ENCODE measurements around the gene DPCD.
"Not testable (repeated sequence)": the region's sequence is repeated elsewhere in the genome, so short reads cannot be mapped to it uniquely, and the experiment has no call there.

Gene DPCD

DNA sequence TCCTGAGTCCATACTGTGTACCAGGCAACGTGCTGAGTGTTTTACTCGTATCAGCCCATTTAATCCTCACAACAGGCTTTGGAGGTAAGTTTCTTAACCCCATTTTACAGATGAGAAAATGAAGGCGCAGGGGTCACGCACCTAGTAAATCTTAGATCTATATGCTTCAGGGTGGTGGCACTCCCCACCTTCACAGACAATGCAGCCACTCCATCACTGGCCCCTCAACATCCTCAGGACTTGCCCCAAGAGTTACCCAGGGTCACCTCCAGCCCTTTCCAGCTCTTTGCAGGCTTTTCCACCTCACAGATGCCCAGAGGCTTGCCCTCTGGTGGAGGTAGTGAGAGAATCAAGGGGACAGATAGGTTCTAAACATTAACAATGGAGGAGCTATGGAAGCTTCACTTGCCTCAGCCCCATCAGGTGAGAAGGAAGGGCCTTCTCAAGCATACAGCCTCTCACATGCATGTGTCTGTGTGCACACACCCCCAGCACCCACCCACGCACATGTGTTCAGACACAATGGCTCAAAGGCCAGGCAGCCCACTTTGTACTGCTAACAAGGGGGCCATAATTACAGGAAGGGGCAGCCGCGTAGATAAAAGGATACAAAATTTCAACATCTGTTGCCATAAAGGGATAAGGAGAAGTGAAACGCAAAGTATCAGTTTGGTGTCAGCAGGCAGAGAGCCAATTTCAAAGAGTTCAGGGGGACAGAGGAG, 29.1 kb downstream of the DPCD start:
- no peak overlapping the region for H3K4me3 ChIP-seq (ENCODE audit: low read length)
- no peaks in the 10 kb centered on the region for H3K36me3 ChIP-seq (ENCODE audit: control insufficient read depth, low read depth, low read length)
- H3K9me3 ChIP-seq (ENCODE audit: control insufficient read depth, low read depth, low read length) = no peaks in the 10 kb centered on the region
- H3K4me1 ChIP-seq (ENCODE audit: control insufficient read depth, low read depth, low read length) = peaks cover 17% of the 10 kb centered on the region
- H3K9ac ChIP-seq (ENCODE audit: low read length) = no peak overlapping the region
- H3K27ac ChIP-seq (ENCODE audit: low read length) = no peak overlapping the region
- no peaks in the 10 kb centered on the region for H3K27me3 ChIP-seq (ENCODE audit: control insufficient read depth, insufficient read depth, low read length)

DNA sequence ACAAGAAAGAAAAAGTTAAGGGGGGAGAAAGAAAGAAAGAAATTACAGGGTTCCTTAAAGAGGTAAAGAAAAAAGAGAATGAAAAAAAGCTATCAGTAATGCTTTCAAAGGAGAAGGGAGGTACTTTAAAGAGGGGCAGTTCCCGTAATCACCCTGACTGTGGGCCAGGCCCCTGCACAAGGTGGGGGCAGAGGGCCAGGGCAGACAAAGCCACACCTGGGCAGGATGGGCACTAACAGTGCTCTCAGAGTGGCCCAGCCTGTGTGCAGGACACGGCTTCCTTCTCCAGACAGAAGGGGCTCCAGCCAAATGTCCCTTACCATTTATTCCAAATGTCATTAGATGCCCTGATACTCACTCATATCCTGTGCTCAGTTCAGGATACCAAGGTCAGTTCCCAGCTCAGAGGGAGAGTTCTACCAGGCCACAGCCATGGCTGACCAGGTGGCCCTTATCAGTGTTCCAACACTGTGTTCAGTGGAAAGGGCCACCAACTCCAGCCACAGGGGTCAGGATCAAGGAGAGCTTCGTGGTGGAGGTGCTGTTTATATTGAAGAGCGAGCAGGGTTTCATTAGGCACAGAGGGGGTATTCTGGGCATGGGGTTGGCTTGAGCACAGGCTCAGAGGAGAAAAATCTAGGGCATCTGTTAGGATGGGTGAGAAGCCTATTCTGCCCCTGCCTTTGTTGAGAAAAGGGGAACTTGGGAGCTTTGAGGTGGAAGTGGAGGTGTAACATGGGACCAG, 29.9 kb downstream of the DPCD start:
- H3K4me3 ChIP-seq (ENCODE audit: low read length) = no peak overlapping the region
- H3K27me3 ChIP-seq (ENCODE audit: control insufficient read depth, insufficient read depth, low read length) = no peaks in the 10 kb centered on the region
- no peak overlapping the region for H3K9ac ChIP-seq (ENCODE audit: low read length)
- H3K4me1 ChIP-seq (ENCODE audit: control insufficient read depth, low read depth, low read length) = peaks cover 17% of the 10 kb centered on the region
- H3K36me3 ChIP-seq (ENCODE audit: control insufficient read depth, low read depth, low read length) = no peaks in the 10 kb centered on the region
- H3K9me3 ChIP-seq (ENCODE audit: control insufficient read depth, low read depth, low read length) = no peaks in the 10 kb centered on the region
- H3K27ac ChIP-seq (ENCODE audit: low read length) = no peak overlapping the region

DNA sequence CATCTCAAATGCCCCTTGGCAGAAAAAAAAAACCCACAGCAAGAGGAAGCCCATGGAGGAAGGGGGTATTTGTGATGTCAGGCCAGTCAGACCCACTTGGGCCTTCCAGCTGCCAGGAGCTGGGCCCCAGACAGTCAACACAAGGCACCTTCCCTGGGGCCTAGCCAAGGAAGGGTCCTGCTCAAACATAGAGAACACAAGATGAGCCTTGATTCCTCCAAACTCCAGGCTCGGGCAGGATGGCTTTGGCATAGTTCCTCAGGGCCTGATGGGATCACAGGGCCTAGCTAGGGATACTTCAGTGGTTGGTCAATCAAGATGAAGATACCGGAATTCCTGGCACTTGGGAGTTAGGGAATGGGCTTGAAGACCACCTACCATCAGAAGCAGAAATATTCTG, 30.8 kb downstream of the DPCD start:
- Histone ChIP-seq H3K27me3 (ENCODE audit: control insufficient read depth, insufficient read depth, low read length) (no peaks in the 10 kb centered on the region), H3K36me3 (ENCODE audit: control insufficient read depth, low read depth, low read length) (peaks cover 2% of the 10 kb centered on the region), H3K9ac (ENCODE audit: low read length) (no peak overlapping the region), H3K4me3 (ENCODE audit: low read length) (no peak overlapping the region), H3K4me1 (ENCODE audit: control insufficient read depth, low read depth, low read length) (peaks cover 17% of the 10 kb centered on the region), H3K9me3 (ENCODE audit: control insufficient read depth, low read depth, low read length) (no peaks in the 10 kb centered on the region), H3K27ac (ENCODE audit: low read length) (no peak overlapping the region)

DNA sequence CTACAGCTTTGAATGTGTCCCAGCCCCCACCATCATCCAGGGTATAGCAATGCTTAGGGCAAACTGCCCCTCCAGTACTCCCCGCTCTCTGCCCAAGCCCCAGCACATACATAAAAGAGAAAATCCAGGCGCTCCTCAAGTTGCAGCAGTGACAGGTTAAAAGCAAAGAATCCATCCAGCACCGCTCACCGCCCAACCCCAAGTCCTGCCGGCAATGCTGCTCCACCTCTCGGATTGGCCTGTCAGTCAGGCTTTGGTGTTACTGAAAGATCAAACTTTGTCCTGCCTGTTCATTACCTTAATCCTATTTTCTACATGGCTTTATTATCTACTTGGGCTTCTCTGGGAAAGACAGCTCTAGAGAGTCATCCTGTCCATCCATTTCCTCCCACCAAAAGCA, 31.9 kb downstream of the DPCD start:
- no peak overlapping the region for H3K27ac ChIP-seq (ENCODE audit: low read length)
- no peak overlapping the region for H3K4me3 ChIP-seq (ENCODE audit: low read length)
- peaks cover 2% of the 10 kb centered on the region for H3K36me3 ChIP-seq (ENCODE audit: control insufficient read depth, low read depth, low read length)

DNA sequence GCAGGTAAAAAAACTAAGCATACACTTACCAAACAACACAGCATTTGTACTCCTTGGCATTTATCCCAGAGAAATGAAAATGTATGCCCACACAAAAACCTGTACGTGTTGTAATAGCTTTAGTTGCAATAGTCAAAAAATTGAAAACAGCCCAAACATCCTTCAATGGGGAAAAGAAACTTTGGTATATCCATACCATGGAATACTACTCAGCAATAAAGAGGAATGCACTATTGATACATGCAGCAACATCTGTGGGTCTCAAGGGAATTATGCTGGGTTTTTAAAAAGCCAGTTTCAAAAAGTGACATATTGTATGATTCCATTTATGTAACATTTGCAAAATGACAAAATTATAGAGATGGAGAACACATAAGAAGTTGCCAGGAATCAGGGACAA, 35.4 kb downstream of the DPCD start:
- no peaks in the 10 kb centered on the region for H3K9me3 ChIP-seq (ENCODE audit: control insufficient read depth, low read depth, low read length)
- no peak overlapping the region for H3K27ac ChIP-seq (ENCODE audit: low read length)
- no peak overlapping the region for H3K4me3 ChIP-seq (ENCODE audit: low read length)
- peaks cover 2% of the 10 kb centered on the region for H3K36me3 ChIP-seq (ENCODE audit: control insufficient read depth, low read depth, low read length)
- no peak overlapping the region for H3K9ac ChIP-seq (ENCODE audit: low read length)
- no peaks in the 10 kb centered on the region for H3K4me1 ChIP-seq (ENCODE audit: control insufficient read depth, low read depth, low read length)
- H3K27me3 ChIP-seq (ENCODE audit: control insufficient read depth, insufficient read depth, low read length) = no peaks in the 10 kb centered on the region

More for the DNA sequence above, 31.9 kb downstream of the DPCD start:
- no peaks in the 10 kb centered on the region for H3K9me3 ChIP-seq (ENCODE audit: control insufficient read depth, low read depth, low read length)
- no peaks in the 10 kb centered on the region for H3K27me3 ChIP-seq (ENCODE audit: control insufficient read depth, insufficient read depth, low read length)
- H3K9ac ChIP-seq (ENCODE audit: low read length) = no peak overlapping the region
- peaks cover 6% of the 10 kb centered on the region for H3K4me1 ChIP-seq (ENCODE audit: control insufficient read depth, low read depth, low read length)

DNA sequence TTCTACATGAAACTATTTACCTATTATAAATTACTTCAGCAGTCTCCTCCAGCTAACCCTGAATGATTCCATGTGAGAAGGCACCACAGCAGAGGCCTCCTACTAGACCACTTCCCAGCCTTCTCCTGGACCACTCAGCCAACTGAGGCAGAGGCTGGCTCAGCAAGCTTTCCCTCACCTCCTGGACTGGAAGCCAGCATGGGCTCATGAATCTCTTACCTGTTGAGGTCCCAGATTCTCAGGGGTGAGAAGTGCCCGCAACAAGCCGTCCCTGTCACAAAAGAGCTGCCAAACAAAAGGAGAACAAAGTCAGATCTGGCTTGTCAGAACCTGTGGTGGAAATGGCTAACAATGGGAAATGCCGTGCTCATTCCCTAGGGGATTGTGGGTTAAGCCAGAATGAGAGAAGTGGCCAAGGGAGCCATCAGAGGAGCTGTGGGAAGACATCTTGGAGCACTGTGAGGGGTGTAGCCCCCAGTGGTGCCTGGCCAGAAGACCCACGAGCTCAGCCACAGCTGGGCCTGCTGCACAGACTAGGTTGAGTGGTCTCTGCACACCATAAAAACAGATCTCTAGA, 36.5 kb downstream of the DPCD start:
- Histone ChIP-seq H3K4me3 (ENCODE audit: low read length) (no peak overlapping the region), H3K4me1 (ENCODE audit: control insufficient read depth, low read depth, low read length) (no peaks in the 10 kb centered on the region), H3K9me3 (ENCODE audit: control insufficient read depth, low read depth, low read length) (no peaks in the 10 kb centered on the region), H3K36me3 (ENCODE audit: control insufficient read depth, low read depth, low read length) (peaks cover 2% of the 10 kb centered on the region), H3K27me3 (ENCODE audit: control insufficient read depth, insufficient read depth, low read length) (no peaks in the 10 kb centered on the region), H3K9ac (ENCODE audit: low read length) (no peak overlapping the region), H3K27ac (ENCODE audit: low read length) (no peak overlapping the region)

DNA sequence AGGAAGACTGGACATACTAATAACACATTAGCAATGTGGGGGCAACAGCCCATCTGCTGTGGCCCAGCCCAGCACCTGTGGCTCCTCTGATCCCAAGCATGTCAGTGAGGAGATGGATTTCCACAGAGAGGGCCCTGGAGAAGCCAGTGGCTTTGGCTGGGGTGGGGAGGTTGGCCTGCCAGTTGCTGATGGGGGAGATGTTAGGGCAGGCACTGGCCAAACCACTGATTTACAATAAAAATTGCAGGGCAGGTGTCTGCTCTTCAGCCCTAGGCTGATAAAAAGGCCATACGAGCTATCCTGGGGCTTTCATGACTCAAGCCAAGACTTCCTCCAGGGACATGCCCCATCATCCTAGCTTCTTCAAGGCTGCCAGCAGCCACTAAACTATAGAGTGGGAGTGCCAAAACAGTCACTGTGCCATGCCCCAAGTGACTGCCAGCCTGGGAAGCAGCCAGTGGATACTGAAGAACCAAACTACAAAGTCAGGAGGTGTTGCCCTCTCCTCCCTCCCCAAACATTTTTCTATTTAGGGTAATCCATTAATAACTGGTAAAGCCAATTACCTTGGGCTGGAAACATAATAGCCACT, 37.8 kb downstream of the DPCD start:
- Histone ChIP-seq H3K9me3 (ENCODE audit: control insufficient read depth, low read depth, low read length) (no peaks in the 10 kb centered on the region), H3K27ac (ENCODE audit: low read length) (no peak overlapping the region), H3K4me3 (ENCODE audit: low read length) (no peak overlapping the region), H3K4me1 (ENCODE audit: control insufficient read depth, low read depth, low read length) (no peaks in the 10 kb centered on the region), H3K9ac (ENCODE audit: low read length) (no peak overlapping the region), H3K36me3 (ENCODE audit: control insufficient read depth, low read depth, low read length) (peaks cover 2% of the 10 kb centered on the region), H3K27me3 (ENCODE audit: control insufficient read depth, insufficient read depth, low read length) (no peaks in the 10 kb centered on the region)

DNA sequence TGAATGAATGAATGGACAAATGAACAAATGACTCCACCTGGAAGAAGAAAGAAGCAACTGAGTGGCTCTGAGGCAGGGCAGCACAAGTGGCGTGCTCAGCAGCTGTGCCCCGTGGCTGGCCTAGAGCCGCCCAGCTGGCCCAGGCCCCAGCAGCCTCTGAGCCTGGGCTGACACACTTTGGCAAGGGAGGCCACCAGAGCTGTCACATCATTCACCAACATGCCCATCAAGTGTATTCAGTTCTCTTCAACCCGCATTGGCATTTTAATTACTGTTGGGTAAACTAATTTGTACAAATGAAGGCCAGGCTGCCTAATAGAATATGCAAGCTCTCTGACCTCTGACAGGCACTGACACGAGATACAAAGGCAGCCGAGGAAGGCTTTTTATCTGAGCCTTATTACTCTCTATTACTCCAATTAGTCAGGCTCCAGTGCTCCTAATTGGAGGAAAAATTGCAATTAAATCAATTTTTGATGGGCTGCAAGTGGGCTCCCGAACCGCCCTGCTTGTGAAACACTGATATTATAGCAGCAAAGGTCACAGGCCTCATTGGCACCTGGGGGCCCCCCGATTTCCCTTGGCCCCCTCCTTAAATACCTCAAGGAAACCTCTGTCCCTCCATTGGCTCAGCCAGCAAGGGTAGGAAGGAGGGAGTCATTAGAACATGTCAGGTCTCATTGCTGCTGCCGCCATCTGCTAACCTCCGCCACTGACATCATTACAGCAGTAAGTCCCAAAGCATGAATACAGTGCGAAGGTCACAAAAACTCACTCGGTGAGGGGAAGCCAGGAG, 41.9 kb downstream of the DPCD start:
- Histone ChIP-seq H3K4me1 (ENCODE audit: control insufficient read depth, low read depth, low read length) (no peaks in the 10 kb centered on the region), H3K27ac (ENCODE audit: low read length) (no peak overlapping the region), H3K27me3 (ENCODE audit: control insufficient read depth, insufficient read depth, low read length) (no peaks in the 10 kb centered on the region), H3K4me3 (ENCODE audit: low read length) (no peak overlapping the region), H3K36me3 (ENCODE audit: control insufficient read depth, low read depth, low read length) (no peaks in the 10 kb centered on the region), H3K9me3 (ENCODE audit: control insufficient read depth, low read depth, low read length) (no peaks in the 10 kb centered on the region), H3K9ac (ENCODE audit: low read length) (no peak overlapping the region)

DNA sequence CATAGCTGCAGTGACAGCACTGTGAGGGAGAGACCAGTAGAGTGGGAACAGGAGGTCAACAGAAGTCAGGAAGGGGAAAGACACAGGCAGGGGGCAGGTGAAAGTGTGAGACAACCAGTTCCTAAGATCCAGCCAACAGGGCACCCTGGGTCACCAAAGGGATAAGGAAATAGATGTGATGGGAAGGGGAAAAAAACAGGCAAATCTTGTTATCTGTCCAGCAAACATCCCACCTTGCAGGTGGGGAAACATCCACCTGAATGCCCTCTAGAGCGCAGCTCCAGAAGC, 42.5 kb downstream of the DPCD start:
- Histone ChIP-seq H3K4me1 (ENCODE audit: control insufficient read depth, low read depth, low read length) (no peaks in the 10 kb centered on the region), H3K9me3 (ENCODE audit: control insufficient read depth, low read depth, low read length) (no peaks in the 10 kb centered on the region), H3K4me3 (ENCODE audit: low read length) (no peak overlapping the region)

DNA sequence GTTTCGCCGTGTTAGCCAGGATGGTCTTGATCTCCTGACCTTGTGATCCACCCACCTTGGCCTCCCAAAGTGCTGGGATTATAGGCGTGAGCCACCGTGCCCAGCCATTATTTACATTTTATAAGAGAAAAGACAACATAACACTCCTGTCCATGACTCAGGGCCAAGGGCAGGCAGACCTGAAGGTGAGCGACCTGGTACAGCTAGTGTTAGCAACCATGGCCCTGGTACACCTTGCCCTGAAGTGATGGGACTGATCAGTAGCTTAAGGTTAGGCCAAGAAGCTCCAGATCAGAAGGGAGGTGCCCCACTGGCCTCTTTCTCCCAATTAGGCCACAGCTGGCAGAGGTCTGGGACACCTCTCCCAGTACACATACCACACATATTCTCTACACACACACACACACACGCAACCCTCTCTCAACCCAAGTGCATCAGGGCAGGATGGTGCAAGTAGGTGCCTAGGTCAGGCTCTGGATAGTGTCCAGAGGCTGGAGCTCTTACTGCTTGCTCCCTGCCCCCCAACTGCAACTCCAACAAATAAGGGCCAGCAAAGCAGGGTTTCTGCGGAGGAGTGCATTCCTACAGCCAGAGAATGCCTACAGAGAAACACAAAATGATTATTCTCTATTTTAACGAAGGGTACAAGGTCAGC, 43.8 kb downstream of the DPCD start:
- no peaks in the 10 kb centered on the region for H3K27me3 ChIP-seq (ENCODE audit: control insufficient read depth, insufficient read depth, low read length)
- H3K4me3 ChIP-seq (ENCODE audit: low read length) = no peak overlapping the region
- no peak overlapping the region for H3K9ac ChIP-seq (ENCODE audit: low read length)
- H3K27ac ChIP-seq (ENCODE audit: low read length) = no peak overlapping the region
- H3K36me3 ChIP-seq (ENCODE audit: control insufficient read depth, low read depth, low read length) = no peaks in the 10 kb centered on the region
- H3K4me1 ChIP-seq (ENCODE audit: control insufficient read depth, low read depth, low read length) = no peaks in the 10 kb centered on the region
- H3K9me3 ChIP-seq (ENCODE audit: control insufficient read depth, low read depth, low read length) = no peaks in the 10 kb centered on the region

More for the DNA sequence above, 42.5 kb downstream of the DPCD start:
- Histone ChIP-seq H3K36me3 (ENCODE audit: control insufficient read depth, low read depth, low read length) (no peaks in the 10 kb centered on the region), H3K9ac (ENCODE audit: low read length) (no peak overlapping the region), H3K27me3 (ENCODE audit: control insufficient read depth, insufficient read depth, low read length) (no peaks in the 10 kb centered on the region), H3K27ac (ENCODE audit: low read length) (no peak overlapping the region)

DNA sequence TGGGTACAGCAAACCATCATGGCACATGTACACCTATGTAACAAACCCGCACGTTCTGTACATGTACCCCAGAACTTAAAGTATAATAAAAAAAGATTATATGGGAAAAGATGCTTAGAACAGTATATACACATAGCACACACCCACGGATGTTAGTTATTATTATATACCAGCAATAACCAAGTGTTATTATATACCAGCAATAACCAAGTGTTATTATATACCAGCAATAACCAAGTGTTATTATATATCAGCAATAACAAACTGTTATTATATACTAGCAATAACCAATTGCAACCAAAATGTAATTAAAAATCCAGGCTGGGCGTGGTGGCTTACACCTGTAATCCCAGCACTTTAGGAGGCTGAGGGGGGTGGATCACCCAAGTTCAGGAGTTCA, 45.4 kb downstream of the DPCD start:
- not testable (repeated sequence) for H3K27ac ChIP-seq (ENCODE audit: low read length); H3K27me3 ChIP-seq (ENCODE audit: control insufficient read depth, insufficient read depth, low read length); H3K4me3 ChIP-seq (ENCODE audit: low read length); H3K4me1 ChIP-seq (ENCODE audit: control insufficient read depth, low read depth, low read length); H3K9ac ChIP-seq (ENCODE audit: low read length); H3K36me3 ChIP-seq (ENCODE audit: control insufficient read depth, low read depth, low read length); H3K9me3 ChIP-seq (ENCODE audit: control insufficient read depth, low read depth, low read length)

Measured in iPS-18a (cell line).